Uterus (tissue), 4 donors: ENCODE measurements around the gene NBR1. TPM values are rescaled to one million over a fixed set of nuclear protein-coding genes. Genes with fewer than 3 reads are reported as not detected.
"Not testable (repeated sequence)": the region's sequence is repeated elsewhere in the genome, so short reads cannot be mapped to it uniquely, and the experiment has no call there.

Experiments used
- DNase-seq, 2 donors: peaks; one replicate each; pipeline ENCODE4 v3.0.0-alpha.2; 2019 to 2020
- H3K27ac ChIP-seq, 2 donors: fragments of 200-600 bp; sonication (generic); 1 replicate in 1 of 2; 2 replicates in 1 of 2; pipeline ENCODE4 v1.5.1; 2016 to 2018
- H3K27me3 ChIP-seq, 2 donors: fragments of 200-600 bp; sonication (generic); one replicate each; pipeline ENCODE4 v1.5.1; 2018 to 2019; ENCODE audit warnings: control low read depth in 1 of 2
- H3K36me3 ChIP-seq, 2 donors: fragments of 200-600 bp; sonication (generic); one replicate each; pipeline ENCODE4 v1.5.1; 2019; ENCODE audit warnings: control low read depth in 1 of 2
- H3K4me1 ChIP-seq, 2 donors: fragments of 200-600 bp; sonication (generic); one replicate each; pipeline ENCODE4 v1.5.1; 2018 to 2019; ENCODE audit warnings: control low read depth in 1 of 2
- H3K4me3 ChIP-seq, 2 donors: fragments of 200-600 bp; sonication (generic); 1 replicate in 1 of 2; 2 replicates in 1 of 2; pipeline ENCODE4 v1.5.1; 2018 to 2019; ENCODE audit warnings: mild to moderate bottlenecking in 1 of 2
- H3K9me3 ChIP-seq, 2 donors: fragments of 200-600 bp; sonication (generic); one replicate each; pipeline ENCODE4 v1.5.1; 2019; ENCODE audit warnings: control low read depth in 1 of 2
- CTCF ChIP-seq, 4 experiments: fragments of 200-600 bp in 2 of 4; fragments of 450-650 bp in 2 of 4; sonication (generic) in 2 of 4; IDR thresholded peaks; one replicate each; pipeline ENCODE4 v1.5.1; 2016 to 2019; ENCODE audit warnings: antibody characterized with exemption in 4 of 4, mild to moderate bottlenecking in 2 of 4, moderate library complexity in 1 of 4
- POLR2A ChIP-seq, 2 donors: fragments of 450-650 bp; IDR thresholded peaks; one replicate each; pipeline ENCODE4 v1.6.1; 2016; ENCODE audit warnings: antibody characterized with exemption in 2 of 2, mild to moderate bottlenecking in 1 of 2, moderate library complexity in 1 of 2
- intact Hi-C: fragments of 100-400 bp; cut with DNase I; formaldehyde crosslinking; loops from one replicate; pipeline ENCODE4 v1.15.1; 2023; ENCODE audit warnings: low total_unique reads
- total RNA-seq, 4 donors: library from RNA; depleted of rRNA in 3 of 4; stranded (reverse); fragments of >200 nt in 3 of 4; gene quantifications; one replicate each; pipeline versions ENCODE4 v1.1.0 to v1.2.4, GENCODE V29; 2014 to 2023
- donor health status: DM: yes; HTN: yes; CAD: no.

NBR1 gene
- total RNA-seq, 4 donors from 2014 or later, result 30.0 to 126 (median 67.2) TPM

- no peak for TF ChIP-seq POLR2A (IDR thresholded peaks at IDR 0.05)
- no peak for TF ChIP-seq CTCF (IDR thresholded peaks at IDR 0.05)
- Histone ChIP-seq H3K27ac (no peak overlapping the region), H3K4me1 (no peaks in the 10 kb centered on the region), H3K36me3 (no peaks in the 10 kb centered on the region), H3K9me3 (no peaks in the 10 kb centered on the region), H3K4me3 (no peak overlapping the region), H3K27me3 (no peaks in the 10 kb centered on the region)
- no peak for DNase-seq
- intact Hi-C loops, result no loop called here
Observed at GRCh38 chr17:43200127-43200526, 29.1 kb downstream of the NBR1 start.

DNA sequence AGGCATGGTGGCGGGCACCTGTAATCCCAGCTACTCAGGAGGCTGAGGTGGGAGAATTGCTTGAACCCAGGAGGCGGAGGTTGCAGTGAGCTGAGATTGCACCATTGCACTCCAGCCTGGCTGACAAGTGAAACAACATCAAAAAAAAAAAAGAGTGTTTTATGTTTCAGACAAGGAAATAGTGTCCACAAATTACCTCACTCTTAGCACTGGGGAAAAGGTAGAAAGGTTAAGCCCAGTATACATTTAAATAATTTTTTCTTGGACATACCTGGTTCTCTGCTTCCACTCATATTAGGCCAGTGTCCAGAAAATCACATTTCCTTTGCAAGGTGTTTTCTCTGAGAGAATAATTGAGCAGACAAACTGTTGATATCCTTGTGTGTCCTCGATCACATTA, 32.0 kb downstream of the NBR1 start:
- intact Hi-C loops, DNase-seq, H3K9me3 ChIP-seq, H3K4me3 ChIP-seq, H3K36me3 ChIP-seq, H3K27ac ChIP-seq, H3K27me3 ChIP-seq, H3K4me1 ChIP-seq: not testable (repeated sequence)

DNA sequence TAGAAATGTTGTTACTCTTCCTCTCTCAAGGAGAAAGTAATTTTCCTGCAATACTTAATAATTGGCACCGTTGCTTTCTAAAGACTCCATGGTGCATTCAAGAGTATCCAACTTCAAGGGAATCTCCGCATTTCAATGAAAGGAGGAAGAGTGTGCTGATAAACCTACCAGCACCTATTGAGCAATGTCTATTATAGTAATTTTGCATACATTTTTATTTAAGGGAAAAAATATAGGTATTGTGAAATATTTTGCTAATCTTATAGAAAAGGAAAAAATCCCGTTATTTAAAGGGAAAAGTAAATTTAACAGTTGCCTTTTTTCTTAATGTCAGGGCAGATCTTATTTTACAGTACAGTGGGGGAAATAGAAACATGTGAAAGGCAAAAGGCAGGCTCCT, 39.6 kb downstream of the NBR1 start:
- Histone ChIP-seq H3K4me3 (no peak overlapping the region), H3K9me3 (no peaks in the 10 kb centered on the region), H3K4me1 (no peaks in the 10 kb centered on the region), H3K36me3 (no peaks in the 10 kb centered on the region), H3K27me3 (no peaks in the 10 kb centered on the region), H3K27ac (peak overlapping the region; percentile 86 to 90)
- no peak for DNase-seq
- TF ChIP-seq POLR2A (IDR thresholded peaks at IDR 0.05) (no peak), CTCF (IDR thresholded peaks at IDR 0.05) (no peak)
- intact Hi-C loops, result no loop called here

DNA sequence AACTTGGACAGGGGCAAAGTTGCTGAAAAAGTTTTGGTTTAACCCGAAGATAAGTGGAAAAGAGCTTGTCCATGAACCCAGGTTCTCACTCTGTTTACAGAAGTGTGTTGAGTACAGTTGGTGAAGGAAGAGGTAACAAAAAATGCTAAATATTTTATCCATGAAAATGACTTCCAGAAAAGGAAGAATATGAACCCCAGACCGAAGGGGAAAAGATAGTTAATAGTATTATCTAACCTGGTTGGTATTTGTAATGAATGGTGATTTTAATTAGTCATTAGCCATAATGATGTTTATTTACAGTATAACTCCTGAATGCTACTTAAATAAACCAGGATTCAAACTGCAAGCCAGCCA, 40.1 kb downstream of the NBR1 start:
- peak overlapping the region; percentile 64 to 78 for H3K4me3 ChIP-seq
- DNase-seq, result no peak
- intact Hi-C loops, result no loop called here
- H3K4me1 ChIP-seq, result no peaks in the 10 kb centered on the region
- no peaks in the 10 kb centered on the region for H3K36me3 ChIP-seq
- TF ChIP-seq POLR2A (IDR thresholded peaks at IDR 0.05) (no peak), CTCF (IDR thresholded peaks at IDR 0.05) (no peak)
- H3K27ac ChIP-seq, result peak overlapping the region; percentile 86 to 90
- no peaks in the 10 kb centered on the region for H3K27me3 ChIP-seq
- no peaks in the 10 kb centered on the region for H3K9me3 ChIP-seq

DNA sequence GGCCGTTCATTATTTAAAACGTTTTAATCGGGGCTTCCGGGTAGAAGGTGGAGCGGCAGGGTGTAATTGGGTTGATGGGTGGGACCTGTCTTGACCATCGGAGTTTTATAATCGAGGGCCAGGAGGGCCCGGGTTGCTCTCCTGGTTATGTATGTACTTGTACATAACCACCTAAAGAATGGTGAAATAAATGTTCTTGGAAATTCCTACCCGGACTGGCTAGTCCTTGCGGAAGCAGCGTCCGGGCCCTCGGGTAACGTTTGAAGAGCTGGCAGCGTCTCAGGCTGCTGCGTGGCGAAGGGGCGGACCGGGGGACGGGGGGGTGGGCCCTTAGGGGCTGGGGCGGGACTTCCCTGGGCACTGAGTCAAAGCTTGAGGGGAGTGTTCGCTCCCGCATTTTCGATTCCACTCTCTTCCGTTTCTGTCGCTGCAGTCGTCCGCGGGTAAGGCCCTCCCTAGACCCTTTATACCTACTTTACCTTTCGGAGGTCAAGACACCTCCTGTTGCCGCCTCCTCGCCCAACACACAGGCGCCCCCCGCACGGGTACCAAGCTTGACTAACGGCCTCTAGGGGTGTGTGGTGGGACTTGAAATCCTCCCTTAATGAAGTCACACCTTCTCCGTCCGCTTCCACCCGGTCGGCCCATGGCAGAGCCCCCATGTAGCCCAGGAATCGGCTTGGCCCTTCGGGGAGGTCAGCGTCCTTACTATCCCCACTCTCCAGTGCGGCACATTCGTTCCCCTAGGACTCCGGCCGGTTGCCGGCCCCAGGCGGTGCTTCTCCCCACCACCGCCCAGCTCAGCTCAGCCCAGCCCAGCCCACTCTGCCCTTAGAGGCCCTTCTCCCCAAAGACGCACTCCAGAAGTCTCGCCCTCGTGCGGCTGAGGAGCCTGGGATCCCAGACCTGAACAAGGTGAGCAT, 40.7 kb downstream of the NBR1 start, which contains the start of gene TMEM106A:
TMEM106A (plus strand) TSS at position 396 of the 923 bp plus-strand sequence. CDS start 1,167 bp downstream, outside the sequence.
- Histone ChIP-seq H3K4me1 (no peaks in the 10 kb centered on the region), H3K27me3 (no peaks in the 10 kb centered on the region), H3K27ac (peak within 1 kb of the TSS; percentile 86 to 90), H3K36me3 (no peaks in the 10 kb centered on the region), H3K9me3 (no peaks in the 10 kb centered on the region), H3K4me3 (peak within 1 kb of the TSS; percentile 64 to 78)
- intact Hi-C loops, result no loop called here
- peak; percentile 79 to 83 for DNase-seq
- peak; percentile 24 to 58 (median 36) for TF ChIP-seq CTCF (IDR thresholded peaks at IDR 0.05)
- peak; percentile 15 to 46 for TF ChIP-seq POLR2A (IDR thresholded peaks at IDR 0.05)
